ENCODE results near the gene GSTM4.

GSTM4 gene

GRCh38 chr1:109625601-109626560 is 30.0 kb upstream of the GSTM4 start:
- Histone ChIP-seq H3K4me3 (no peak overlapping the region), H3K27ac (no peak overlapping the region)
- TF ChIP-seq CTCF (IDR thresholded peaks at IDR 0.05), result no peak
- no peak for DNase-seq (ENCODE audit: low spot score)

- DNase-seq (ENCODE audit: low spot score), result no peak
- H3K27ac ChIP-seq, result no peak overlapping the region
- H3K4me3 ChIP-seq, result no peak overlapping the region
- TF ChIP-seq CTCF (IDR thresholded peaks at IDR 0.05), result no peak
Measured at GRCh38 chr1:109626682-109627408, 29.1 kb upstream of the GSTM4 start.

- Histone ChIP-seq H3K27ac (no peak overlapping the region), H3K4me3 (no peak overlapping the region)
- DNase-seq (ENCODE audit: low spot score), result no peak
- TF ChIP-seq CTCF (IDR thresholded peaks at IDR 0.05), result no peak
Measured at GRCh38 chr1:109627692-109628399, 28.1 kb upstream of the GSTM4 start.

- Histone ChIP-seq H3K4me3 (no peak overlapping the region), H3K27ac (no peak overlapping the region)
- no peak for TF ChIP-seq CTCF (IDR thresholded peaks at IDR 0.05)
- DNase-seq (ENCODE audit: low spot score), result no peak
Measured at GRCh38 chr1:109628540-109629321, 27.2 kb upstream of the GSTM4 start.

GRCh38 chr1:109629372-109630030 is 26.4 kb upstream of the GSTM4 start:
- TF ChIP-seq CTCF (IDR thresholded peaks at IDR 0.05), result no peak
- H3K27ac ChIP-seq, result no peak overlapping the region
- DNase-seq (ENCODE audit: low spot score), result no peak
- no peak overlapping the region for H3K4me3 ChIP-seq

Data from coronary artery (tissue), 2 donors.